PC-3 (cell line): ENCODE data around the gene NFKB1. TPM values are rescaled to one million over a fixed set of nuclear protein-coding genes. Genes with fewer than 3 reads are reported as not detected.

Source experiments
- ATAC-seq: fragments of 200-7000 bp; cut with Tn5 transposase; 2 replicates; pipeline ENCODE4 v1.9.1; 2020; ENCODE audit warnings: mild to moderate bottlenecking, moderate library complexity
- Bru-seq: library from RNA; stranded (reverse); fragments of 400-500 nt; gene quantifications from one replicate; lab custom pipeline; 2021; lab: Mats Ljungman, UMichigan
- BruChase-seq, 2 experiments: library from RNA; stranded (reverse); fragments of 400-500 nt; gene quantifications; one replicate each; lab custom pipeline; 2021; lab: Mats Ljungman, UMichigan
- BruUV-seq: library from RNA; stranded (reverse); fragments of 400-500 nt; replicated peaks from 2 replicates; lab custom pipeline; 2021; lab: Mats Ljungman, UMichigan
- CTCF ChIA-PET: fragments of 300-600 bp; sonication (Branson Sonifier 250); formaldehyde crosslinking; loops from one replicate; lab custom pipeline; 2022; ENCODE audit warnings: antibody characterized with exemption; lab: Charles Lee
- POLR2A ChIA-PET: fragments of 300-600 bp; sonication (Branson Sonifier 250); formaldehyde crosslinking; loops from one replicate; lab custom pipeline; 2022; ENCODE audit warnings: antibody characterized with exemption; ENCODE audit not compliant: unreplicated experiment; lab: Charles Lee
- DNase-seq: peaks from one replicate; pipeline ENCODE4 v3.0.0-alpha.2; 2015
- H2AFZ ChIP-seq: fragments of 300-600 bp; sonication (generic); 2 replicates; pipeline ENCODE4 v1.6.0; 2016; ENCODE audit warnings: antibody characterized with exemption, low read length
- H3F3A ChIP-seq: fragments of 300-600 bp; sonication (generic); one replicate; pipeline ENCODE4 v1.6.0; 2017; ENCODE audit warnings: antibody characterized with exemption, low read length, control low read depth, mild to moderate bottlenecking; ENCODE audit not compliant: unreplicated experiment
- H3K27ac ChIP-seq: fragments of 300-600 bp; sonication (generic); 2 replicates; pipeline ENCODE4 v1.5.1; 2016; ENCODE audit warnings: mild to moderate bottlenecking, low read length
- H3K27me3 ChIP-seq: fragments of 300-600 bp; sonication (generic); 2 replicates; pipeline ENCODE4 v1.6.1; 2016; ENCODE audit warnings: low read length, mixed read lengths
- H3K36me3 ChIP-seq: fragments of 300-600 bp; sonication (generic); 2 replicates; pipeline ENCODE4 v1.6.1; 2016; ENCODE audit warnings: low read depth, mixed run types, low read length, mixed read lengths
- H3K4me1 ChIP-seq: fragments of 300-600 bp; sonication (generic); 2 replicates; pipeline ENCODE4 v1.5.1; 2016; ENCODE audit warnings: low read length; ENCODE audit not compliant: insufficient read depth
- H3K4me2 ChIP-seq: fragments of 300-600 bp; sonication (generic); 2 replicates; pipeline ENCODE4 v1.6.0; 2016; ENCODE audit warnings: low read length
- H3K4me3 ChIP-seq: fragments of 300-600 bp; sonication (generic); 2 replicates; pipeline ENCODE4 v1.5.1; 2016; ENCODE audit warnings: mild to moderate bottlenecking, low read length, mixed read lengths
- H3K79me2 ChIP-seq: fragments of 300-600 bp; sonication (generic); 2 replicates; pipeline ENCODE4 v1.6.1; 2017; ENCODE audit warnings: low read length, mixed read lengths
- H3K9ac ChIP-seq: fragments of 300-600 bp; sonication (generic); 2 replicates; pipeline ENCODE4 v1.6.0; 2016; ENCODE audit warnings: mild to moderate bottlenecking, low read length
- H3K9me2 ChIP-seq: fragments of 300-600 bp; sonication (generic); replicated peaks from 2 replicates; pipeline ENCODE4 v1.6.1; 2016; ENCODE audit warnings: mixed run types, low read length, mixed read lengths
- H3K9me3 ChIP-seq: fragments of 300-600 bp; sonication (generic); 2 replicates; pipeline ENCODE4 v1.6.1; 2016; ENCODE audit warnings: low read length, mixed read lengths
- H4K20me1 ChIP-seq: fragments of 300-600 bp; sonication (generic); 2 replicates; pipeline ENCODE4 v1.6.1; 2016; ENCODE audit warnings: low read length, mixed read lengths
- EZH2 ChIP-seq: fragments of 300-600 bp; sonication (generic); IDR thresholded peaks from one replicate; pipeline ENCODE4 v1.6.1; 2017; ENCODE audit warnings: antibody characterized with exemption, mild to moderate bottlenecking, low read length; ENCODE audit not compliant: unreplicated experiment
- EZH2phosphoT487 ChIP-seq: fragments of 300-600 bp; sonication (generic); IDR thresholded peaks from 2 replicates; pipeline ENCODE4 v1.6.1; 2018; ENCODE audit warnings: mild to moderate bottlenecking, antibody characterized with exemption, low read length, borderline replicate concordance
- intact Hi-C: fragments of 100-400 bp; cut with micrococcal nuclease; formaldehyde crosslinking; loops from 2 replicates; pipeline ENCODE4 v1.9.0; 2023
- long read RNA-seq: library from polyadenylated mRNA; unstranded; transcript quantifications from one replicate; pipeline ENCODE4 v2.0.0, GENCODE V29; 2021; ENCODE audit not compliant: unreplicated experiment
- total RNA-seq: library from RNA; depleted of rRNA; stranded (reverse); fragments of >200 nt; gene quantifications from 2 replicates; pipeline ENCODE4 v1.2.3, GENCODE V29; 2014; rRNA removed
- TF ChIP-seq, protein P1 (sequence below): fragments of 300-600 bp; sonication (generic); conservative IDR thresholded peaks from 2 replicates; pipeline ENCODE4 v1.5.1; 2017; ENCODE audit warnings: antibody characterized with exemption, low read depth, mild to moderate bottlenecking, low read length

Gene NFKB1, protein sequence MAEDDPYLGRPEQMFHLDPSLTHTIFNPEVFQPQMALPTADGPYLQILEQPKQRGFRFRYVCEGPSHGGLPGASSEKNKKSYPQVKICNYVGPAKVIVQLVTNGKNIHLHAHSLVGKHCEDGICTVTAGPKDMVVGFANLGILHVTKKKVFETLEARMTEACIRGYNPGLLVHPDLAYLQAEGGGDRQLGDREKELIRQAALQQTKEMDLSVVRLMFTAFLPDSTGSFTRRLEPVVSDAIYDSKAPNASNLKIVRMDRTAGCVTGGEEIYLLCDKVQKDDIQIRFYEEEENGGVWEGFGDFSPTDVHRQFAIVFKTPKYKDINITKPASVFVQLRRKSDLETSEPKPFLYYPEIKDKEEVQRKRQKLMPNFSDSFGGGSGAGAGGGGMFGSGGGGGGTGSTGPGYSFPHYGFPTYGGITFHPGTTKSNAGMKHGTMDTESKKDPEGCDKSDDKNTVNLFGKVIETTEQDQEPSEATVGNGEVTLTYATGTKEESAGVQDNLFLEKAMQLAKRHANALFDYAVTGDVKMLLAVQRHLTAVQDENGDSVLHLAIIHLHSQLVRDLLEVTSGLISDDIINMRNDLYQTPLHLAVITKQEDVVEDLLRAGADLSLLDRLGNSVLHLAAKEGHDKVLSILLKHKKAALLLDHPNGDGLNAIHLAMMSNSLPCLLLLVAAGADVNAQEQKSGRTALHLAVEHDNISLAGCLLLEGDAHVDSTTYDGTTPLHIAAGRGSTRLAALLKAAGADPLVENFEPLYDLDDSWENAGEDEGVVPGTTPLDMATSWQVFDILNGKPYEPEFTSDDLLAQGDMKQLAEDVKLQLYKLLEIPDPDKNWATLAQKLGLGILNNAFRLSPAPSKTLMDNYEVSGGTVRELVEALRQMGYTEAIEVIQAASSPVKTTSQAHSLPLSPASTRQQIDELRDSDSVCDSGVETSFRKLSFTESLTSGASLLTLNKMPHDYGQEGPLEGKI
- 22.2 and 22.4 TPM in 2 replicates for total RNA-seq
- Bru-seq, nascent RNA = percentile 86 among the genes with signal in this experiment
- BruChase-seq, experiment 1, labeled RNA remaining after a 6-hour chase = percentile 73 among the genes with signal in this experiment
- percentile 77 among the genes with signal in this experiment for BruChase-seq, experiment 2, labeled RNA remaining after a 2-hour chase
- long read RNA-seq, full-length matches to known transcripts = 71 of 127 reads
- long read RNA-seq, partial matches to known transcripts = 25 of 127 reads
- long read RNA-seq, other reads (novel, unspliced or antisense) = 31 of 127 reads

DNA sequence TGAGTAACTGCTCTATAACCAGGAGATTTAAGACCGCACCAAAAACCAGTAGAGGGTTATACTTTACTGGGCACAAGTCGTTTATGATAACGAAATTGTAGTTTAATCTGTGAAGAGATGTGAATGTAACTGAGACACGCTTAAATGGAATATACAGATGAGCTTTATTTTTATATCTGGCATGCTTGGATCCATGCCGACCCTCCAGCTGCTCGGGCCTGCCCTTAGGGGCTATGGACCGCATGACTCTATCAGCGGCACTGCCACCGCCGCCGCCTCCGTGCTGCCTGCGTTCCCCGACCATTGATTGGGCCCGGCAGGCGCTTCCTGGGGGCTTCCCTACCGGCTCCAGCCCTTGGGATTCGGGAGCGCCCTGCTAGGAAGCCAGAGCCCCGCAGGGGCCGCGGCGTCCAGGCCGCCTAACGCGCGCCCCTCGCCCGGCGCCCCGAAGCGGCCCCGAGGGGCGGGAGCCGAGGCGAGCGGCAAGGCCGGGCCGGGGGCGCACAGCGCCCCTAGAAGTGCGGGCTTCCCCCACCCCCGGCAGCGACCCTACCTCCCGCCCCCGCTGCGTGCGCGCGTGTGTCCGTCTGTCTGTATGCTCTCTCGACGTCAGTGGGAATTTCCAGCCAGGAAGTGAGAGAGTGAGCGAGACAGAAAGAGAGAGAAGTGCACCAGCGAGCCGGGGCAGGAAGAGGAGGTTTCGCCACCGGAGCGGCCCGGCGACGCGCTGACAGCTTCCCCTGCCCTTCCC, at the start of gene NFKB1:
Gene NFKB1, plus strand, starts transcription at position 664 of the 751 bp plus-strand sequence. CDS start 24,160 bp downstream, outside the sequence.
- Histone ChIP-seq H3K9me2 (no peaks in the 10 kb centered on the region), H3K4me3 (peak within 1 kb of the TSS; percentile 97), H3K9ac (peak within 1 kb of the TSS; percentile 96), H3F3A (no peaks in the 10 kb centered on the region), H3K79me2 (peaks cover 43% of the 10 kb centered on the region), H3K27me3 (no peaks in the 10 kb centered on the region), H4K20me1 (peaks cover 26% of the 10 kb centered on the region), H3K4me2 (peak within 1 kb of the TSS; percentile 94), H3K27ac (peak within 1 kb of the TSS; percentile 88), H2AFZ (peak within 1 kb of the TSS; percentile 83), H3K4me1 (peaks cover 22% of the 10 kb centered on the region), H3K36me3 (no peaks in the 10 kb centered on the region), H3K9me3 (no peaks in the 10 kb centered on the region)
- ATAC-seq (peak; percentile 66), DNase-seq (peak; percentile 61)
- ChIA-PET CTCF (no interaction called here), POLR2A (no interaction called here)
- no TSS peak for BruUV-seq
- intact Hi-C loops = loop anchor here (2.0 to 5.0 kb wide), 5 partner anchors 41 to 111 kb away; no protein-coding TSS in a partner anchor
- TF ChIP-seq EZH2 (no peak), EZH2phosphoT487 (no peak)
- TF ChIP-seq, protein P1, sequence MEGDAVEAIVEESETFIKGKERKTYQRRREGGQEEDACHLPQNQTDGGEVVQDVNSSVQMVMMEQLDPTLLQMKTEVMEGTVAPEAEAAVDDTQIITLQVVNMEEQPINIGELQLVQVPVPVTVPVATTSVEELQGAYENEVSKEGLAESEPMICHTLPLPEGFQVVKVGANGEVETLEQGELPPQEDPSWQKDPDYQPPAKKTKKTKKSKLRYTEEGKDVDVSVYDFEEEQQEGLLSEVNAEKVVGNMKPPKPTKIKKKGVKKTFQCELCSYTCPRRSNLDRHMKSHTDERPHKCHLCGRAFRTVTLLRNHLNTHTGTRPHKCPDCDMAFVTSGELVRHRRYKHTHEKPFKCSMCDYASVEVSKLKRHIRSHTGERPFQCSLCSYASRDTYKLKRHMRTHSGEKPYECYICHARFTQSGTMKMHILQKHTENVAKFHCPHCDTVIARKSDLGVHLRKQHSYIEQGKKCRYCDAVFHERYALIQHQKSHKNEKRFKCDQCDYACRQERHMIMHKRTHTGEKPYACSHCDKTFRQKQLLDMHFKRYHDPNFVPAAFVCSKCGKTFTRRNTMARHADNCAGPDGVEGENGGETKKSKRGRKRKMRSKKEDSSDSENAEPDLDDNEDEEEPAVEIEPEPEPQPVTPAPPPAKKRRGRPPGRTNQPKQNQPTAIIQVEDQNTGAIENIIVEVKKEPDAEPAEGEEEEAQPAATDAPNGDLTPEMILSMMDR = no peak

DNA sequence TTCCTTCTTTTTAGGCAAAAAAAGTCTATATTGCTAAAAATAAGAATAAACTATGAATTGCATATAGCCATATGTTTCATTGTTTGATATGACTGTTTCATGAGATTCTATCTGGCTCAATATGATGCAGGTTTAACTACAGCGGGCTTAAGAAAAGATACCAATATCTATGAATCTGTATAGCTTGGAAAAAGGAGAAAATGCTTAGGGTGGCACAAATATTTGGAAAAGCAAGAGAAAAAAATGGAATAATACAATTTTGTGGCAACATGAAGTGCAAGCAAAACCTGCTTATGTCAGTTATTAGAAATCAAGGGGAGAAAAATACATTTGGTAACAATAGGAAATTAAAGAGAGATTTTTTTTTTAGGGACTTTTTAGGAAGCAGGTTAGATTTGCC, 48.3 kb upstream of the NFKB1 start:
- Histone ChIP-seq H3K27ac (no peak overlapping the region), H3K36me3 (no peaks in the 10 kb centered on the region), H3K27me3 (no peaks in the 10 kb centered on the region), H3F3A (no peaks in the 10 kb centered on the region), H3K4me3 (no peak overlapping the region), H4K20me1 (no peaks in the 10 kb centered on the region), H3K9me2 (no peaks in the 10 kb centered on the region), H3K4me1 (no peaks in the 10 kb centered on the region), H3K9me3 (no peaks in the 10 kb centered on the region), H3K79me2 (no peaks in the 10 kb centered on the region), H2AFZ (no peak overlapping the region), H3K4me2 (no peak overlapping the region), H3K9ac (no peak overlapping the region)
- POLR2A ChIA-PET = no interaction called here
- intact Hi-C loops = no loop called here
- BruUV-seq = no TSS peak
- TF ChIP-seq EZH2 = no peak
- TF ChIP-seq, protein P1 = no peak
- no peak for TF ChIP-seq EZH2phosphoT487
- ATAC-seq (no peak), DNase-seq (no peak)
- CTCF ChIA-PET = no interaction called here
